Activated CD8-positive, alpha-beta memory T cell treated with anti-CD3 and anti-CD28 coated beads, Interleukin-2, amount 10 ng/mL, durations not matched to agents 7 days and 5 days (primary cell): Measurements from ENCODE around the gene NUDT4. TPM values are rescaled to one million over a fixed set of nuclear protein-coding genes. Genes with fewer than 3 reads are reported as not detected.
A peak's percentile ranks its signal among the peaks of the same experiment; 100 is the strongest.

Experiments
- ATAC-seq: fragments of 150-1000 bp; cut with Tn5 transposase; one replicate; pipeline ENCODE4 v1.10.0; 2021; ENCODE audit warnings: moderate library complexity
- CTCF ChIA-PET: fragments of 350-600 bp; sonication (Branson Sonifier 250); formaldehyde crosslinking; loops from one replicate; lab custom pipeline; 2021; ENCODE audit warnings: antibody characterized with exemption; lab: Charles Lee
- DNase-seq: peaks from one replicate; pipeline ENCODE4 v3.0.0-alpha.2; 2020
- H3K27ac Mint-ChIP-seq: one replicate; pipeline ENCODE4 v1.8.0; 2021; ENCODE audit warnings: mild to moderate bottlenecking, mixed read lengths
- H3K27me3 Mint-ChIP-seq: one replicate; pipeline ENCODE4 v1.8.0; 2021; ENCODE audit warnings: mixed read lengths
- H3K36me3 Mint-ChIP-seq: one replicate; pipeline ENCODE4 v1.8.0; 2021; ENCODE audit warnings: mild to moderate bottlenecking, mixed read lengths
- H3K4me1 Mint-ChIP-seq: one replicate; pipeline ENCODE4 v1.8.0; 2021; ENCODE audit warnings: mixed read lengths
- H3K4me3 Mint-ChIP-seq: one replicate; pipeline ENCODE4 v1.8.0; 2021; ENCODE audit warnings: mild to moderate bottlenecking, moderate library complexity, mixed read lengths
- H3K9me3 Mint-ChIP-seq: one replicate; pipeline ENCODE4 v1.8.0; 2022; ENCODE audit warnings: low read depth, mixed read lengths
- total RNA-seq, 2 experiments: library from RNA; stranded (reverse); gene quantifications; one replicate each; pipeline ENCODE4 v1.2.3, GENCODE V29; 2021

The NUDT4 gene
- total RNA-seq = 10 to 100 TPM; 42.8 to 63.8 TPM

- CTCF ChIA-PET = interaction anchor here (0.8 to 1.4 kb wide), 3 partner anchors 14 to 37 kb away, joined by 3 to 5 read pairs (median 4); no protein-coding TSS in a partner anchor
- Mint-ChIP-seq H3K27me3 (peaks cover 7% of the 10 kb centered on the region), H3K27ac (peak within 1 kb of the TSS; percentile 99), H3K4me3 (peak within 1 kb of the TSS; percentile 91), H3K36me3 (peaks cover 5% of the 10 kb centered on the region), H3K4me1 (peaks cover 36% of the 10 kb centered on the region), H3K9me3 (no peaks in the 10 kb centered on the region)
- ATAC-seq = peak; percentile 88
- peak; percentile 97 for DNase-seq
Measured at GRCh38 chr12:93377252-93378195, at the start of gene NUDT4. TSS of gene NUDT4 (plus strand) at chr12:93377925. CDS start at chr12:93378323, 398 bp downstream.

- H3K4me3 Mint-ChIP-seq = no peak overlapping the region
- no peaks in the 10 kb centered on the region for H3K4me1 Mint-ChIP-seq
- H3K27ac Mint-ChIP-seq = no peak overlapping the region
- H3K36me3 Mint-ChIP-seq = no peaks in the 10 kb centered on the region
- DNase-seq = no peak
- no peaks in the 10 kb centered on the region for H3K27me3 Mint-ChIP-seq
- ATAC-seq = no peak
- H3K9me3 Mint-ChIP-seq = no peaks in the 10 kb centered on the region
- CTCF ChIA-PET = no interaction called here
Measured at GRCh38 chr12:93333054-93333453, 44.7 kb upstream of the NUDT4 start.

DNA sequence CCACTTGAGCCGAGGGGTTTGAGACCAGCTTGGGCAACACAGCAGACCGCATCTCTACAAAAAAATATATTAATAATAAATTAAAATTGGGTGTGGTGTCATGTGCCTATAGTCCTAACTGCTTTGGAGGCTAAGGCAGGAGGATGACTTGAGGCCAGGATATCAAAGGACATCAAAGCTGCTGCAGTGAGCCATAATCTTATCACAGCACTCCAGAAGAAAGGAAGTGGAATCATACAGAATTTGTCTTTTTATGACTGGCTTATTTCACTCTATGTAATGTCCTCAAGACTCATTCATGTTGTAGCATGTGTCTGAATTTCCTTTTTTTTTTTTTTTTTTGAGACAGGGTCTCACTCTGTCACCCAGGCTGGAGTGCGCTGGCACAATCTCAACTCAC is 43.9 kb upstream of the NUDT4 start:
- ATAC-seq (no peak), DNase-seq (no peak)
- no peak overlapping the region for H3K4me3 Mint-ChIP-seq
- no peaks in the 10 kb centered on the region for H3K27me3 Mint-ChIP-seq
- no peaks in the 10 kb centered on the region for H3K9me3 Mint-ChIP-seq
- H3K4me1 Mint-ChIP-seq = no peaks in the 10 kb centered on the region
- CTCF ChIA-PET = no interaction called here
- H3K27ac Mint-ChIP-seq = no peak overlapping the region
- H3K36me3 Mint-ChIP-seq = no peaks in the 10 kb centered on the region

- no peak for ATAC-seq
- Mint-ChIP-seq H3K36me3 (no peaks in the 10 kb centered on the region), H3K4me3 (no peak overlapping the region), H3K27ac (no peak overlapping the region), H3K4me1 (no peaks in the 10 kb centered on the region), H3K27me3 (no peaks in the 10 kb centered on the region), H3K9me3 (no peaks in the 10 kb centered on the region)
- CTCF ChIA-PET = no interaction called here
- no peak for DNase-seq
Measured at GRCh38 chr12:93335603-93336162, 42.0 kb upstream of the NUDT4 start.

DNA sequence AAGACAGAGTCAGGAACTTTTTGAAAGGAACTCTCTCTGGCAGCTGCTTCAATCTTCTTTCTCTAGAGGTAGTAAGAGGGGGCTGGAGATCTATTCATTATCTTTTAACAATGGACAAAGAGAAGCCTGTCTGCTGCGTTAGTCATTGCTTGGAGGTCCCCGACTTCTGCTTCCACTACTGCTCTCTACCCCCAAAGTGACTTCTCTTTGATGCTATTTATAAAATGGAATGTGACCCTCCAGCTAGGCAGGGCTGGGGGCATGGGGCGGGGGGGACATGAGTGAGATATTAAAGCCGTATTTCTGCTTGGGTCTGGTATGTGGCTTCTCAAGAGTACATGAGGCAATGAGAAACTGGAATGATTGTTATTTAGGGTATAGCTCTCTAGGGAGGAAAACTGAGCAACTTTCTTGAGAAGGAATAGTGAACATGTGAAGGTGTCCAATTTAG is 41.4 kb upstream of the NUDT4 start:
- H3K36me3 Mint-ChIP-seq = no peaks in the 10 kb centered on the region
- no peaks in the 10 kb centered on the region for H3K4me1 Mint-ChIP-seq
- no peaks in the 10 kb centered on the region for H3K27me3 Mint-ChIP-seq
- CTCF ChIA-PET = no interaction called here
- H3K4me3 Mint-ChIP-seq = no peak overlapping the region
- no peak overlapping the region for H3K27ac Mint-ChIP-seq
- DNase-seq = no peak
- no peaks in the 10 kb centered on the region for H3K9me3 Mint-ChIP-seq
- ATAC-seq = no peak

DNA sequence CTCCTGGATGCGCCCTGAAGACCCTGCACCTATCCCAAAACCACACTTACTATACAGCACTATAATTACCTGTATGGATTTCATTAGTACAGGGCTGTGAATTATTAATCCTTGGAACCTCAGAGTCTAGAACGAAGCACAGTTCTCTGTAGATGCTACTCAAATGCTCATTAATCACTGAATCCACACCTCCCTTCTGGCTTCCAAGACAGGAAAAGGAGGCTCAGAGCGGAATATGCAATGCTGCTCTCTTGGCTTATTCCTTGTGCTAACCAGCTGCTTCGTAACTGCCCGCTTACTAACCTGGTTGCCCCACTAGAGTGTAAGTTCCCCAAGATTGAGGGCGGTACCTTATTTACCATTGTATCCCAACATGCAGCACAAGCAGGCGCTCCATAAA is 39.1 kb upstream of the NUDT4 start:
- no peaks in the 10 kb centered on the region for H3K27me3 Mint-ChIP-seq
- H3K36me3 Mint-ChIP-seq = no peaks in the 10 kb centered on the region
- no peak overlapping the region for H3K27ac Mint-ChIP-seq
- no peaks in the 10 kb centered on the region for H3K9me3 Mint-ChIP-seq
- CTCF ChIA-PET = no interaction called here
- DNase-seq (no peak), ATAC-seq (no peak)
- H3K4me1 Mint-ChIP-seq = no peaks in the 10 kb centered on the region
- no peak overlapping the region for H3K4me3 Mint-ChIP-seq

DNA sequence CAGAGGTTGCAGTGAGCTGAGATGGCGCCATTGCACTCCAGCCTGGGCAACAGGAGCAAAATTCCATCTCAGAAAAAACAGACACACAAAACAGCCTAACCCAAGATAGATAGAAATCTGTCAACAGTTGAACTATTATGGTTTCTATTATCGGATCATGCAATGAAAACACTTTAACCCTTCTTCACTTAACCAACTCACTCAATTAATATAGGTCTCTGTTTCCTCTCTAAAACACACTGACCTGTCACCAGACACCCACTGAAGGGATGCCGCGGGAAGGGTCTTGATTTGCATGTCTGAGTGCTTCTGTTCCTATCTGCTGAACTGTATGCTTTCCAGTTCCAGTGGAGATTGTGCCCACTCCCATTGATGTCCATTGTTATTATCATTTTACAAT is 38.0 kb upstream of the NUDT4 start:
- Mint-ChIP-seq H3K4me3 (no peak overlapping the region), H3K9me3 (no peaks in the 10 kb centered on the region), H3K27me3 (no peaks in the 10 kb centered on the region), H3K27ac (no peak overlapping the region), H3K36me3 (no peaks in the 10 kb centered on the region), H3K4me1 (no peaks in the 10 kb centered on the region)
- CTCF ChIA-PET = no interaction called here
- DNase-seq (no peak), ATAC-seq (no peak)

DNA sequence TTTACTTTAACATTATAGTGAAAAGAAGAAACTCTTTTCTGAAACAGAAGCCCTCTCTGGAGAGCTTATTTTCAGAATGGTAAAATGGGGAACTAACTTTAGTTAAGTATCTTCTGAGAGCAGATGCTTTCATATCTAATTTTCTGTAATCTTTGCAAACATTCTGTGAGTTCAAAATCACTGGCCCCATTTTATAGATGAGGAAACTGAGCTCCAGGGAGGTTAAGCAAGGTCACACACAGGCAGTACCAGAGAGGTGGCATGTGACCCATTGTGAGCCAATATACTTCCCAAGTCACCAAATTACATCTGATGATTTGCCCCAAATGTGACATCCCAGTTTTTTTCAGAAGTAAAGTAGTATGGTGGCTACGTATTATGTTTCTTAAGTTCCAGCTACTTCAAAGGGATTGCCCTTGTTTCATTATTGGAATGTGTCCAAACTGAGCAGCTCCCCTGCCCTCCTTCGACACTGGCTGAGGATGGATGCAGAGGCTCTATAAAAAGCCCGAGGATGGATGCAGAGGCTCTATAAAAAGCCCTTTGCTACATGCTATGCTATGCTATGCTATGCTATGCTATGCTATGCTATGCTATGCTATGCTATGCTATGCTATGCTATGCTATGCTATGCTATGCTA is 36.2 kb upstream of the NUDT4 start:
- Mint-ChIP-seq H3K4me1 (no peaks in the 10 kb centered on the region), H3K9me3 (no peaks in the 10 kb centered on the region), H3K27ac (no peak overlapping the region), H3K4me3 (no peak overlapping the region), H3K27me3 (no peaks in the 10 kb centered on the region), H3K36me3 (no peaks in the 10 kb centered on the region)
- CTCF ChIA-PET = no interaction called here
- ATAC-seq = no peak
- no peak for DNase-seq

DNA sequence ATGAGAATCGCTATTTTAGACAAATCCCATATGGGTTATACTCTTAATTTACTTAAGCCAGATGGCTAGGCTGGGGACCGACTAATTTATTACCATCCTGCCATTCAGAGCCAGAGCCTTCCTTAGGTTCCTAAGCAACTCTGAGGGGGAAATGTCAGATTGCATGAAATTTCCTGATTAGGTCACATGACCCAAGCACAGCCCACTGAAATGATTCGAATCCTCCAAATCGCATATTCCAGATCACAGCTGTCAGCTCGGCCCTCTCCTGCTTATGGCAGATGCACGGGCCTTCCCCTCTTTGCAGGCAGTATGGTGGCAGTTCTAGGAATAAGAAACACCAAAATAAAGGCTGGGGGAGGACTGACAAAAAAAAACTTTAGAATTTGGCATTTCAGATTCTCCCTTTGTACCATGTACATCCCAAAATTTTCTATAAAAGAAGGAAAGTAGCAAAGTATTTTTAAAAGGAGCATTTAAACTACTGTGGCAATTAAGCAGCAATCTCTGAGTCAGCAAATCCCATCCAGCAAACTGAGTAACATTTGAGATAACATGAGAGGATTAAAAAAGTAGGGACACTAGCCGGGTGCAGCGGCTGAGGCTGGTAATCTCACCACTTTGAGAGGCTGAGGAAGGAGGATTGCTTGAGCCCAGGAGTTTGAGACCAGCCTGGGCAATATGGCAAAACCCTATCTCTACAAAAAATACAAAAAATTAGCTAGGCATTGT is 30.5 kb upstream of the NUDT4 start:
- Mint-ChIP-seq H3K27ac (no peak overlapping the region), H3K9me3 (no peaks in the 10 kb centered on the region), H3K27me3 (no peaks in the 10 kb centered on the region), H3K36me3 (no peaks in the 10 kb centered on the region), H3K4me1 (no peaks in the 10 kb centered on the region), H3K4me3 (no peak overlapping the region)
- DNase-seq (no peak), ATAC-seq (no peak)
- CTCF ChIA-PET = no interaction called here

- Mint-ChIP-seq H3K27me3 (no peaks in the 10 kb centered on the region), H3K4me1 (no peaks in the 10 kb centered on the region), H3K36me3 (no peaks in the 10 kb centered on the region), H3K4me3 (no peak overlapping the region), H3K9me3 (no peaks in the 10 kb centered on the region), H3K27ac (no peak overlapping the region)
- CTCF ChIA-PET = interaction anchor here (0.6 to 0.7 kb wide), 2 partner anchors 71 to 1558 kb away, joined by 3 read pairs; no protein-coding TSS in a partner anchor
- DNase-seq = no peak
- ATAC-seq = no peak
Measured at GRCh38 chr12:93348575-93349435, 28.9 kb upstream of the NUDT4 start.

GRCh38 chr12:93351726-93352125 is 26.0 kb upstream of the NUDT4 start:
- H3K27me3 Mint-ChIP-seq = no peaks in the 10 kb centered on the region
- no peaks in the 10 kb centered on the region for H3K36me3 Mint-ChIP-seq
- H3K4me1 Mint-ChIP-seq = no peaks in the 10 kb centered on the region
- CTCF ChIA-PET = interaction anchor here (0.8 kb wide), 1 partner anchor 13 kb away, joined by 4 read pairs; no protein-coding TSS in a partner anchor
- DNase-seq = no peak
- no peak overlapping the region for H3K4me3 Mint-ChIP-seq
- H3K9me3 Mint-ChIP-seq = no peaks in the 10 kb centered on the region
- ATAC-seq = no peak
- H3K27ac Mint-ChIP-seq = no peak overlapping the region

DNA sequence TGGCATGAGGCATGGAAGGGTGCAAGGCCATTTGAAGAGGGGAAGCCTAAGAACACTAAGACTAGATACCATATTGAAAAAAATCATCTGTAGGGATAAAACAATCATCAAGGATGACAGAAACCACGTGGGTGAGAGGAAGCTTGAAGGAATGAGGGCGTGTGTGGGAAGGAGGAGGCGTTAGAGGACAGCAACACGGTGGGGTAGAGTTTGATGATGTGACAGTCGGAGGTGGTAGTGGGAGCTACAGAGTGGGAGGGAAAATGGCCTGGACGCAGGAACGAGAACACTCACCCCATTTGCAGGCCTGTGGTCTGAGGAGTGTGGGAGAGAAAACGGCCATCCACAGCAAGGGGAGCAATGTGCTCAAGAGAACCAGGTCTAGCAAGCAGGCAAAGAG is 25.4 kb upstream of the NUDT4 start:
- no peak for ATAC-seq
- CTCF ChIA-PET = interaction anchor here (0.8 kb wide), 1 partner anchor 12 kb away, joined by 4 read pairs; no protein-coding TSS in a partner anchor
- DNase-seq = no peak
- H3K27me3 Mint-ChIP-seq = no peaks in the 10 kb centered on the region
- no peaks in the 10 kb centered on the region for H3K9me3 Mint-ChIP-seq
- no peak overlapping the region for H3K4me3 Mint-ChIP-seq
- no peak overlapping the region for H3K27ac Mint-ChIP-seq
- no peaks in the 10 kb centered on the region for H3K4me1 Mint-ChIP-seq
- H3K36me3 Mint-ChIP-seq = no peaks in the 10 kb centered on the region
